Measurements from ENCODE around the gene SNRK.
A peak's percentile ranks its signal among the peaks of the same experiment; 100 is the strongest.

Gene SNRK

GRCh38 chr3:43372007-43372740 lies 85.8 kb downstream of the SNRK start:
- DNase-seq, result no peak

DNA sequence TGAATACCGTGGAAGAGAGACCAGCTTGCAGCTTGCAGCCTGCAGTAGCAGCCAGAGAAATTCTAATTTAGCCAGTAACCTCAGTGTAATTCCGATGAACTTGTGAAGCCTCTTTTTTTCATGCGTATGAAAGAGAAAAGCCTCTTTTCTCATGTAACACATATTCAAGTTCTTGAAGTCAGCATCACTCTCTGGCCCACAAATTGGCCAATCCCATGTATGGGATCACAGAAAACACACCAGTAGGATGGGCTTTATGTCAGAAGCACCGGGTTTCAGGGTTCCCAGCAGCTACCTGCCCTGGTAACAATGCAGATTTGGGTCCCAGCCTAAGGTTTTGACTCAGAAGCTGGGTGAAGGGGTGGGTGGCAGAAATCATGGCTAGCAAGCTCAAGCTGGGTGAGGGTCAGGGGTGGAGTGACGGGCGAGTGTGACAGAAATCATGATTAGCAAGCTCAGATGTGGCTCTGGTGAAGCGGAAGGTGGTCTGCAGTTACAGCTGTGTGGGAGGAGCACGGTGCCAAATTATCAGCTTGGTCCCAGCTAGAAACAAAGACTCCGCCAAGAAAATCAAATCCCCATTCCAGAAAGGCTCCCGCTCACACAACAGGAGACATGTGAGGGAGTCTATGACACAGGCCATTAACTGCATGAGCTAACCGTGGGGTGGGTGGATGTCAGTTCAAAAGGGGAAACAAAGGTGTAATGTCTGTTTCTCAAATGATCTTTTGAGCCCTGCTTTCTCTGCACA lies 86.6 kb downstream of the SNRK start:
- no peak for DNase-seq

DNA sequence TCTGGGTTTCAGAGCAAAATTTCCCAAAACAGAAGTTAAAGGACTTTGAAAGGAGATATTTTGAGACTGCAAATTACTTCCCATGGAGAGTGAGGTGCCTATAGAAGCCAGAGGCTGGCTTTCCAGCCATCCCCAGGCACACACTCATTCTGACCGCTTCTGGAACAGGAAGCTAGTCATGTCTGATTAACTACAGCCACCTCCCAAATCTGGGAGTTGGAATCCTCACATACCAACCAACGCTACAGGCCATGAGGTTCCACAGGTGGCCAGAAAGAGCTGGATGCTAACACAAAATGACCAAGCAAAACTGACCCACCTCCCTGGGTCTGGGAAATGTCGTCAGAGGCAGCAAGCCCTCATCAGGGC lies 87.2 kb downstream of the SNRK start:
- DNase-seq, result no peak

GRCh38 chr3:43378066-43378935 lies 92.0 kb downstream of the SNRK start:
- peak; percentile 54 to 70 for DNase-seq

GRCh38 chr3:43379343-43379742 lies 93.0 kb downstream of the SNRK start:
- no peak for DNase-seq

DNA sequence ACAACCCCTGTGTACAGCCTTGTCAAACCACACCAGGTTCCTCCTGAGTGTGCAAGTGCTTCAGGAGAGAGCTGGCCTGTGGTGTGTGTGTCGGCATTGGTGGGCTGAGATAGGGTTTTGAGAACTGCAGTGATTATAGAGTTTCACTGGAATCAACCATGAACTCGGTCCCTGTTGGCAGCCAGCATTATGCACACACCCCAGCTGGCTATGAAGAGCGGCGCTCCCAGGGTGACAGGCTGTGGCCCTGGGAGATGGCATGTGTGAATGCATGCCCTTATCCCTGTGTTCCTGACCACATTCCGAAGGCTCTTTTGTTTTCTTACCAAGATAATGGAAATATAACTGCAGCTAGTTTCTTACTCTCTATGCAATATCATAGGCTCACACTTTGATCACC lies 101.8 kb downstream of the SNRK start:
- DNase-seq, result no peak

- peak in 1 of 2 experiments; percentile 16 for DNase-seq
These were observed 102.6 kb downstream of the SNRK start for GRCh38 chr3:43388915-43389314.

GRCh38 chr3:43389388-43390254 lies 103.3 kb downstream of the SNRK start:
- peak; percentile 99 for DNase-seq

GRCh38 chr3:43390255-43390588 lies 103.9 kb downstream of the SNRK start:
- DNase-seq, result no peak

- no peak for DNase-seq
These were observed 105.3 kb downstream of the SNRK start for GRCh38 chr3:43391621-43392020.

GRCh38 chr3:43394041-43394554 lies 107.8 kb downstream of the SNRK start:
- no peak for DNase-seq

GRCh38 chr3:43399034-43399433 lies 112.7 kb downstream of the SNRK start:
- DNase-seq, result no peak

DNA sequence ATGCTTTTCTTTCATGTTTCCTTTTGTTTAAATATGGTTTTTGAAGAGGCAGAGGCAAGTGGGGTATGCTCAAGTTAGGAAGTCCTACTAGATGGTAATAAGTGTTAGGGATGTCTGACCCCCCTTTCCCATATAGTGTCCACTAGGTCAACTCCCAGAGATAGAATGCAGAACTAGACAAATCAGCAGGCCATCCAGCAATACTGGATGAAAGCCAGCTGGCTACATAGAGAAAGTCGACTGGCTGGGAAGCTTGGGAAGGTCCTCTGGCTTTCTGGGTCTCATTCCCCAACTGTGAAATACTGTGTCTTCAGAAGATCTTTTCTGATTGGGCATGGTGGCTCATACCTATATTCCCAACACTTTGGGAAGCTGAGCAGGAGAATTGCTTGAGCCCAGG lies 113.8 kb downstream of the SNRK start:
- DNase-seq, result no peak

Measured in AML-193 (cell line).